Fibroblast of lung (primary cell): ENCODE measurements around the gene POLR1H.

Source experiments
- CTCF ChIP-seq, 2 donors: IDR thresholded peaks in 1 of 2; conservative IDR thresholded peaks in 1 of 2; 1 replicate in 1 of 2; 2 replicates in 1 of 2; pipeline ENCODE4 v1.5.1; 2011 to 2012; ENCODE audit warnings: low read length in 2 of 2, control low read depth in 1 of 2, inconsistent platforms in 1 of 2, low read depth in 1 of 2, mild to moderate bottlenecking in 1 of 2
- EZH2 ChIP-seq: IDR thresholded peaks from 2 replicates; pipeline ENCODE4 v1.5.1; 2012; ENCODE audit warnings: low read length, control low read depth, mild to moderate bottlenecking; ENCODE audit errors: missing control alignments

GRCh38 chr6:30062471-30063178 is 1.6 kb downstream of the POLR1H start:
- TF ChIP-seq CTCF (conservative IDR thresholded peaks at IDR 0.05 in 1 of 2, IDR thresholded peaks at IDR 0.05 in 1 of 2; ENCODE audit: low read depth in 1 of 2, low read length in 2 of 2) (no peak), EZH2 (no peak)
